Measurements from ENCODE around the gene KPNA6. TPM values are rescaled to one million over a fixed set of nuclear protein-coding genes. Genes with fewer than 3 reads are reported as not detected.

The KPNA6 gene
- total RNA-seq, 1 donor from 2014 or later, result 24.2 TPM

GRCh38 chr1:32184650-32185049 lies 76.8 kb downstream of the KPNA6 start:
- H3K4me3 ChIP-seq (ENCODE audit: low read depth, low read length), result no peak overlapping the region
- no peak for TF ChIP-seq CTCF (IDR thresholded peaks at IDR 0.05; ENCODE audit: insufficient read depth, low read length, severe bottlenecking)
- peaks cover 34% of the 10 kb centered on the region for H3K36me3 ChIP-seq (ENCODE audit: control insufficient read depth, insufficient read depth, low read length)
- FAIRE-seq (no peak), DNase-seq (ENCODE audit: low read depth) (no peak)
- no peaks in the 10 kb centered on the region for H3K27me3 ChIP-seq (ENCODE audit: control insufficient read depth, insufficient read depth, low read length)

GRCh38 chr1:32186077-32186476 lies 78.2 kb downstream of the KPNA6 start:
- no peak for TF ChIP-seq CTCF (IDR thresholded peaks at IDR 0.05; ENCODE audit: insufficient read depth, low read length, severe bottlenecking)
- Histone ChIP-seq H3K36me3 (ENCODE audit: control insufficient read depth, insufficient read depth, low read length) (peaks cover 41% of the 10 kb centered on the region), H3K27me3 (ENCODE audit: control insufficient read depth, insufficient read depth, low read length) (no peaks in the 10 kb centered on the region), H3K4me3 (ENCODE audit: low read depth, low read length) (no peak overlapping the region)
- no peak for FAIRE-seq
- no peak for DNase-seq (ENCODE audit: low read depth)

GRCh38 chr1:32186491-32186890 lies 78.6 kb downstream of the KPNA6 start:
- no peak for TF ChIP-seq CTCF (IDR thresholded peaks at IDR 0.05; ENCODE audit: insufficient read depth, low read length, severe bottlenecking)
- H3K4me3 ChIP-seq (ENCODE audit: low read depth, low read length), result no peak overlapping the region
- FAIRE-seq, result no peak
- no peak for DNase-seq (ENCODE audit: low read depth)
- peaks cover 38% of the 10 kb centered on the region for H3K36me3 ChIP-seq (ENCODE audit: control insufficient read depth, insufficient read depth, low read length)
- no peaks in the 10 kb centered on the region for H3K27me3 ChIP-seq (ENCODE audit: control insufficient read depth, insufficient read depth, low read length)

- FAIRE-seq, result no peak
Observed at GRCh38 chr1:32187850-32188249, 80.0 kb downstream of the KPNA6 start.

GRCh38 chr1:32192220-32192948 lies 84.5 kb downstream of the KPNA6 start:
- H3K4me3 ChIP-seq (ENCODE audit: low read depth, low read length), result no peak overlapping the region
- no peak for TF ChIP-seq CTCF (IDR thresholded peaks at IDR 0.05; ENCODE audit: insufficient read depth, low read length, severe bottlenecking)
- no peak for DNase-seq (ENCODE audit: low read depth)
- FAIRE-seq, result no peak
- H3K27me3 ChIP-seq (ENCODE audit: control insufficient read depth, insufficient read depth, low read length), result no peaks in the 10 kb centered on the region
- peaks cover 52% of the 10 kb centered on the region for H3K36me3 ChIP-seq (ENCODE audit: control insufficient read depth, insufficient read depth, low read length)

More at GRCh38 chr1:32187850-32188249, 80.0 kb downstream of the KPNA6 start:
- Histone ChIP-seq H3K4me3 (ENCODE audit: low read depth, low read length) (no peak overlapping the region), H3K27me3 (ENCODE audit: control insufficient read depth, insufficient read depth, low read length) (no peaks in the 10 kb centered on the region), H3K36me3 (ENCODE audit: control insufficient read depth, insufficient read depth, low read length) (peaks cover 40% of the 10 kb centered on the region)
- TF ChIP-seq CTCF (IDR thresholded peaks at IDR 0.05; ENCODE audit: insufficient read depth, low read length, severe bottlenecking), result no peak
- DNase-seq (ENCODE audit: low read depth), result no peak

GRCh38 chr1:32194984-32195383 lies 87.1 kb downstream of the KPNA6 start:
- Histone ChIP-seq H3K27me3 (ENCODE audit: control insufficient read depth, insufficient read depth, low read length) (no peaks in the 10 kb centered on the region), H3K4me3 (ENCODE audit: low read depth, low read length) (no peak overlapping the region), H3K36me3 (ENCODE audit: control insufficient read depth, insufficient read depth, low read length) (peaks cover 37% of the 10 kb centered on the region)
- TF ChIP-seq CTCF (IDR thresholded peaks at IDR 0.05; ENCODE audit: insufficient read depth, low read length, severe bottlenecking), result no peak
- DNase-seq (ENCODE audit: low read depth) (no peak), FAIRE-seq (no peak)

All from bronchial epithelial cell (primary cell).